CD4-positive, alpha-beta T cell treated with Interleukin-17A for 4 hours (primary cell): ENCODE data around the gene ZNF622.

Experiments
- DNase-seq: peaks from one replicate; pipeline ENCODE4 v3.0.0-alpha.2; 2020; ENCODE audit warnings: mixed read lengths

The ZNF622 gene, protein sequence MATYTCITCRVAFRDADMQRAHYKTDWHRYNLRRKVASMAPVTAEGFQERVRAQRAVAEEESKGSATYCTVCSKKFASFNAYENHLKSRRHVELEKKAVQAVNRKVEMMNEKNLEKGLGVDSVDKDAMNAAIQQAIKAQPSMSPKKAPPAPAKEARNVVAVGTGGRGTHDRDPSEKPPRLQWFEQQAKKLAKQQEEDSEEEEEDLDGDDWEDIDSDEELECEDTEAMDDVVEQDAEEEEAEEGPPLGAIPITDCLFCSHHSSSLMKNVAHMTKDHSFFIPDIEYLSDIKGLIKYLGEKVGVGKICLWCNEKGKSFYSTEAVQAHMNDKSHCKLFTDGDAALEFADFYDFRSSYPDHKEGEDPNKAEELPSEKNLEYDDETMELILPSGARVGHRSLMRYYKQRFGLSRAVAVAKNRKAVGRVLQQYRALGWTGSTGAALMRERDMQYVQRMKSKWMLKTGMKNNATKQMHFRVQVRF

DNA sequence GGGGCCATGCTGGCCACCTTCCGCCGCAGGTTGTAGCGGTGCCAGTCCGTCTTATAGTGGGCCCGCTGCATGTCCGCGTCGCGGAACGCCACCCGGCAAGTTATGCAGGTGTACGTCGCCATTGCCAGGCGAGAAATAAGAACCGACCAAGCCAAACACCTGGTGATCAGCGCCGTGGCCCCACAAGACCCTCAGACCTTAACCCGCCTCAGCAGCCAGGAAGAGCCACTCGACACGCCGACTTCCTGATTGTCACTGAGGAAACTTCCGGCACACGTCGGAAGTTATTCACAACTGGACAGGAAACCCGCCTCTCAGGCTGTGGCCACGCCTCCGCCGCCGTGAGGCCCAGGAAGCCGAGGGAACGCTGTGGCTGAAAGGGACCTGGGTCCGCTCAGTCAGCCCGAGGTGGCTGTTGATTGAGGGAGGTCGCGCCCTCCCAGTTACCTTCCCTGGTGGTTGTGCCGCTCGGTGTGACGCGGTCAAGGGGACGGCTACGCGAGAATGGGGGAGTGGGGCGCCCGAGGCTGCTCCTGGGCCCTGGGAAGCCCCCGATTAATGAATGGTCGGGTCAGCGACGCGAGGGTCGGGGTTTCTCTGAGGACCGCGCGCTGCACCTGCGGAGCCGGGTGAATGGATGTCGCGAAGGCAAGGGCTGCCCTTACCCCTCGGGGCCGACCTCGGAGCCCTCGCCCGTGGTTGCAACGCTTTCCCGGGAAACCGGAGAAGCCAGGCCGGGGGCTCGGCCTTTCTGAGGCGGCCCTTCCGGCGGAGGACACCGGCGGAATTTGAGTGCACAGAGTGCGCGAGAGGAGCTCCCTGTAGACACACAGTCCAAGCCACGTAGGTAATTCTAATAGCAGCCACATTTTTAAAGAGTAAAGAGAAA is at the start of gene ZNF622:
ZNF622 (minus strand) TSS at position 257 of the 889 bp plus-strand sequence; CDS start at position 122, 135 bp downstream.
- DNase-seq: peak; percentile 92

DNA sequence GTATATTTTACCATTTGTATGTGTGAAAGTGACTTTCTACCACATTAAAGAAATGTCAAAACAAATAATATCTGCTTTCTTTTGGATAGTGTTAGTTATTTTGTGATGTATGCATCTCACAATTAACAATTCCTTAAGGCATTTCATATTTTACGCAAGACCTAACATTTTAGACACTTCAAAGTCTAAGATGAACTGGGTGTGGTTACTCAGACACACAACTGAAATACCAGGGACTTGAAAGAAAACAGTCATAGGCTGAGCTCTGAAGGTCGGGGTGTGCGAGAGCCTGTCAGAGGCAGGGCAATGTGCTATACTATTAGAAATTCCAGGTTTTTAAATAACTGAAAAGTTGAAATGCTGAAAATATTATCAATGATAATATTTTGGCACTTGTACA is 44.5 kb upstream of the ZNF622 start:
- DNase-seq: no peak

DNA sequence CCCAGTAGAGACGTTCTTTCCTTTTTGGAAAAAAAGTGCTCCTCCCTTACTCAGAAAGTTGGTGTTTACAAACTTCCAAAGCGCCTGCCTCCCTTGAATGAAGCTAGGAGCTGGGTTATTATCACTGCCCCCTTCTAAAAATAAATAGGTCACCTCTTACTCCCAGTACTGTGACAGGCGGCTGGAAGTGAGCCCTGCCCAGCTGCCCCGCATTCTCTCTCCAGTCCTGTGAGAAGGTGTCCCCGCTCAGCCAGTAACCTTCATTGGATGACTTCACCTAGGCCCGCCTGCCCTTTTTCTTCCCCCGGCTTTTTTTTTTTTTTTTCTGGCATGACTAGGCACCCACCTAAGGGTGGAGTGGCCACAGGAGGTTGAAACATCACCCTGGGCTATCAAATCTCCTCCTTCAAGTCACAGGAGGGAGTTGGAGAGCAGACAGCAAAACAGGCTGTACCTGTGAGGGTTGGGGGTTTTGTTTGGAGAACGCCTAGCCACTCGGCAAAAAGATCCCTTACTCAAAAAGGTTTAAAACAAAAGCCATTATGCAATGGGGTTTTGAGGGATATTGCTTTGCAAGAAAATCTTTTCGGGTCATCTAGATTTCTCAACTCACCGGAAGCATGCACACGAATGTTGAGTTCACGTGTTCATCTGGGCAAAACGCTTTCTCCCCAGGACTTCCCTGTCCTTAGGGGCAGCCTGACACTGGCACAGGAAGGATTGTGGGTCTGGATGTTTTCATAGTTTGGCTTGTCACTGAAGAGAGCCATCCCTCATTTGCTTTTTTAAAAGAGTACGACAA is 43.3 kb upstream of the ZNF622 start:
- DNase-seq: no peak

DNA sequence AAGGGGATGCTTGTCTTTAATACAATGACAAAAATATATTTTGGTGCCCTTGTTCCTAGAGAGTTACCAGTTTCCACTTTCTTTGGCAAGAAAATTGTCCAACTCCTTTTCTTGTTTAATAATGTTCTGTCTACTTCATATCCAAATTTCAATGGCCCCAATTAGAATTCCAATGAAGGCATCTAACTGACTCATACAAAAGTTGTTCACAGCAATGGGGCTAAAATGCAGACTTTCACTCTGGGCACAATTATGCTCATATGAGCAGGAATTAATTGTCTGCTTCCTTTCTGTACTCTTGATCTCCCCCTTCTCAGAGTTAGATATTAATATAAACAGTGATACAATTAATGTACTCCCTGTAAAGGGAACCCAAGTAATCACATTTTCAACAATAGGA is 42.1 kb upstream of the ZNF622 start:
- DNase-seq: no peak

DNA sequence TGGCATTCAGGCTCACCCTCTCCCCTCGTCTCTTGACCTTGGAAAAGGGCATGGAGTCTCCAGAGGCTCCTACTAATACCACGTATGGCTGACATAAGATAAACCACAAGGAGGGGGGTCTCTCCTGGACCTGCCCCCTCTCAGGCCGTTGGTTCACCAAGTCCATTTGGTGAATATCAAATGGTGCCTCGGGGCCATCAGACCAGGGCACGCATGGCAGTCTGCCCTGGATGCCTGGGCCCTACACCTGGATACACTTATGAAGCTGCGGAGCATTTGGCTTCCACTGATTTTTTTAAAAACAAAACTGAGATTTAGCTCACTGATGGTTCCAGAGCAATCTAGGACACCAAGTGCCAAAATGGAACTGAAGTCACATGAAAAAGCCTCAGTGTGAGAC is 40.3 kb upstream of the ZNF622 start:
- DNase-seq: no peak

DNA sequence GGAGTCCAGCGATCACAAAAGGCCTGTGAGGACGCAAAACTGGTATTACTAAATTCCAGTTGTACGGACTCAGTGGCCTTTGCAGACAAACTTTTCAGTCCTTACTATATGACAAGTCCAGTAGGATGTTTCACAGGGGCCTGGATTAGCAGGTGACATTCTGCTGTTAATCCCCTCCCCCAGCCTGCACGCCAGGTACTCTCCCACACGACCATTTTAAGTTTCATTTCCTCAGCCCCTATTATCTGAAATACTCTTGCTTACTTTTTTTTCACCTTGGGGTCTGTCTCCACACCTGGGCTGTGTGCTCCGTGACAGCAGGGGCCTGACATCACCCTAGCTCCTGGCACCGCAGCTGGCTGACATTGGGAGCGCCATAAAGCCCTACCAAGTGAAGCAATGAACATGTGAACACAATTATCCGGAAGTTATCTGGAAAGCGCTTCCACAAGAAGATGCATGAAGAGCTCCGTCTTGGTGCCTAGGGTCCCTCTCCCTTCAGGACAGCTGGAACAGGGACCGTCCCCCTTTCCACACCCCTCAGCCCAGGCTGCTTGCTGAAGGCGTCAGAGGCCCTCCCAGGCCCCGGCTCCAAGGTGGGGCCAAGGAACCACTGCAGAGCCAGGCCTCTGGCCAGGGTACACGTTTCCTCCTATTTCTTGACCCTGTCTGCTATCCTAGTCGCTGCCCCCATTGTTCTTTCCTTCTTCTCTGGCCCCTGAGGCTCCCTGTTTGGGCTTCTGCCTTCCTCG is 39.7 kb upstream of the ZNF622 start:
- DNase-seq: no peak

DNA sequence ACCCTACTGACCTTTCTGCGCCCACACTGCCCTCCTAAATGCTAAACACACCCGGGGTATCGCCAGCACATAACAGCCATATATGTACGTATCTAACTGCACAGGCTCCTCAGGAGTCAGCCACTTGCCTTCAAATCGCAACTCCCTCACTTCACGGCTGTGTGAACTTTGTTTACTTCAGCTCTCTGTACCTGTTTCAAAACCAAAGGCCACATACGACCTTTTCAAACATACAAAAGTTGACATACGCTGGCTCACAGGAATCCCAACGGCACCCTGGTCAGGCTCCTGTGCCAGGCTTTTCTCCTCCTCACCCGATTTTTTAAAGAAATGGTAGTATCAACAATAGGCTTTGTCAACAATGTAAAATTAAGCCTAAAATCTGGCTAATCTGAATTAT is 39.0 kb upstream of the ZNF622 start:
- DNase-seq: no peak

DNA sequence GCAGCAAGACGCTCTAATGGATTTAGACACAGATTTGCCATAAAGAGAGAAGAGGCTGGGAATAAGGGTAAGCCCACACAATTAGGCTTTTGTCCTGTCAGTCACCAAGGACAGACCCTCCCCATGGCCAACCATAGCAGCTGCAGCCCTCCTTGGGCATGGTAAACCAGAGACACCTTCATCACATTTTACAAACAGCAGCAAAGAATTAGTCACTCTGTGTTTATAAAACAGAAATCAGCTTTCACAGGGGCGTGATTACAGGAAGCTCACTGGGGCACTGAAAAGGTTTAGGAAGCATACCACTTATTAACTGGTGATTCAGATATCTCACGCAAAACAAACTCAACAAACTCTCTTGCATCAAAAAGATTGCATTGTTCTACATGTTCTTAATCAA is 37.3 kb upstream of the ZNF622 start:
- no peak for DNase-seq

DNA sequence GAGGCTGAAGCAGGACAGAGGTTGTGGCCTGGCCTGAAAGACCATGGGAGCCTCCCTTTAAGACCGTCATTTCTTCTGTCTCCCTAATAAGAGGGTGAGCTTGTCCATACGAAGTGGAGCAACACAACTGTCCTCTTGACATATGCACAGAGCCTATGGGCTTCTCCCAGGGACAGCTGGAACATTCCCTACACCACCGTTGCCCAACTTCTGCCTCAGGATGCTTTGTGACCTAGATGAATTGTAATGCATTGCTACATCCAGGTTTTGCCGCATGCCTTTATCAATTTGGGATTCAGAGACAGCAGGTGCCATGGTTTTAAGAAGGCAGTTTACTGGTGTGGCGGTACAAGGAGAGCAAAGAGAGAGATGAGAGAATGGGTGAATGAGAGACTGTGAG is 34.4 kb upstream of the ZNF622 start:
- DNase-seq: no peak

DNA sequence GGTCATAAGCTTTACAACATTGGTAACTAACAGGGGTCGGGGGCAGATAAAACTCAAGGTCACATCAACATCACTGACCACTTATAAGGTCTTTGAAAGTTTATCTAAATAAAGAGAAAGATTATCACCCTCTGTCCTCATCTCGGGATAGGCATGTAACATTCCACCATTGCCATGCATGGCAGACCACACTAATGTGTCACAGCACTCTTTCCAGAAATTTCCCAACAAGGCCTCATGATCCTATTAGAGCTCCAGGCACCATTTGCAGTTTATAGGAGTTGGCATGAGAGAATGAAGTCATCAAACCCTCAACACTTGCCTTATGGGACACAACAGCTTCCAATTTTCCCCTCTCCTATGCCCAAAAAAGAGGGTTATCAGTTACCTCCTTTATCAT is 31.9 kb upstream of the ZNF622 start:
- no peak for DNase-seq

DNA sequence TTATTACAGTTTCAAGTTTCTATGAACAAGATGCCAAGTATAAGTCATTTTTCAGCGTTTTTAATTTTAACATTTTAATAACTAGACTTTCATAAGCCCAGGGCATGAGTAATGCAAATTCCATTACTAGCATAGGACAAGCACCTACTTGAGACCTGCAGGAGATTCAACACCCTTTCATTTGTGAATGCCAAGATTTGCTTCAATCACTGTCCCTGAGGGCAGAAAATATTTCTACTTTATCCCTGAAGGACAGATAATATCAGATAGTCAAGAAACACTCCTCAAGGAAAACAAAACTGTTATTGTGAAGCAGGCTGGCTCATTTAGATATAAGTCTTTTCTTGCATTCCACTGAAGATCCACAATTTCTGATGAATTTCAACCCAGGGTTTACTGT is 27.7 kb upstream of the ZNF622 start:
- no peak for DNase-seq

DNA sequence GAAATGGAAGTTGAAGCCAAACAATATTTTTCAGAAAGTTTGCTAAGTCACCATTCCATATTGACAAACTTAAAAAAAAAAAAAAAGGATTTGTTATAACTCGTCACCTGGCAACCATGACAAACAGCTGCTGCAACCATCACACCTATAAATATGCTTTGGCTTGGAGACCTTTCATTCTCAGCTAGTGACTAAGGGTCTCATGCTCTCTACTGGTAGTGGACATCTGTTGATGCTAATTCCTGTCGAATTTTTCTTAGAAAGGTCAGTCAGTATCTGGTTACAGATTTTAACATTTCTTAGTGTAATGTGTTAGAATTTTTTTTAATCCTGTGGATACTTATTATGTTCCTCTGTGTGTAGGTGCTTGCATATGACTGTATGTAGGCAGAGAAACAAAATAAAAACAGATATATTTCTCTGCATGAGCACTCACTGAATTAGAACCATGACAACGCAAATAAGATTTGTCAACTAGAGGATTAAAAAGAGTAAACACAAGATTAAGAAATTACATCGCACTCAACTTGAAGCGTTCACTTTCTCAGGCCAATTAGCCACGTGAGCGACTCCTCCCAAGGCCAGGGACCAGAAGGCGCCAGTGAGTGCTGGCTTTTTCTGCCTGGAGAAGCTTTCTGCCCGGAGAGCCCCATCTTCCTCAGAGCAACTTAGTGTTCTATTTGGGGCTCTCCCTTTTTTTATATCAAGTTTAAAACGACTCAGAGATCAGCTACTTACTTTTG is 27.0 kb upstream of the ZNF622 start:
- DNase-seq: no peak

DNA sequence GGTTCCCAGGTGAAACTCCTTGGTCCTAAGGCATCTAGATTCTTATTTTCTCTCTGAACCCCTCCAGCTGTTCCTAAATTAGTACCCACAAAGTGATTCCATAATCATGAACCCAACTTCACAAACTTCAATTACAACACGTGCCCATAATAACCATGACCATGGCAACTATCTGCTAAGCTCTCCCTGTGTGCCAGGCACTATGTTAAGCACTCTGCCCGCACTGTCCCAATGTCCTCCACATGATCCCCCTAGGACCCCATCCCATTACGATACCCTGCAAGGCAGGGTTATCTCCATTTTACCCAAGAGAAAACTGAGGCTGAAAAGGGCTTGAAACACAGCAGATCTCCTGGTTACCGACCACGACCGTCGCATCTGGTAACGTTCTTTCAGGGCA is 25.3 kb upstream of the ZNF622 start:
- DNase-seq: no peak

DNA sequence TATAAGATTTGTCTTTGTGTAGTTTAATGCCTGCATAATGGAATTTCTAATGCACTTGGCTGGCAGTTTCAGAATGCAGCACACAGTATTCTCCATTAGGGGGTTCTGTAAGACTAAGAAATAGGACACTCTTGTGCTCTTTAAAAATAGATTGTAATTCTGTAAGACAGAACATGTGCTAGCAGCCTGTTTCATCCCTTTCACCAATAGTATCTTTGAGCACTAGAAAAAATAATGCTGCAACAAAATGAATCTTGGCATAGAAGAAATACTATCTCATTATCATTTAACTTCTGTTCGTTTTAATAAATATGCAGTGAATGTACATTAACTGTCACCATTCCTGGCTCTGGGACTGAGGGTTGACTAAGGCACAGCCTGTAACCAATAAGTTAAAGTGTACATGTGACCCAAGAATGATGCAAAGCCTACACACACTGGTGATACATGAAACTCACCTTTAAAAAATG is 23.8 kb upstream of the ZNF622 start:
- DNase-seq: peak; percentile 15

DNA sequence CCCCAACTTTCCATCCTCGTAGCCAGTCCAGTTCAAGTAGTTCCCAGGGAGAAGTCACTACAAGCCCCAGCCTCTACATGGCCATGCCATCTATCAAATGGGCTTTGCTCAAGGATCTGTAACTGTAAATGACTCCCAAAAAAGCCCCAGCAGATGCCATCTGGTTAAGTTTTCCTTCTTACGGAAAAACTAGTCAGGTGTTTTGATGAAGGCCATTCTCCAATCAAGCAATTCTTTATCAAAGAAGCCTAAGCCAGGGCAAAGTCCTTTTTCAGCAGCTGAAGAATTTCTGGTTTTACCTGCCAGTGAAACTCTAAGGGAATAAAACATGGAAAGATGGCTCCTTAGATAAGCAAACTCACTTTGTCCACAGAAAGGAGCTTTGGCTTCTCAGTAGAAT is 21.9 kb upstream of the ZNF622 start:
- no peak for DNase-seq

DNA sequence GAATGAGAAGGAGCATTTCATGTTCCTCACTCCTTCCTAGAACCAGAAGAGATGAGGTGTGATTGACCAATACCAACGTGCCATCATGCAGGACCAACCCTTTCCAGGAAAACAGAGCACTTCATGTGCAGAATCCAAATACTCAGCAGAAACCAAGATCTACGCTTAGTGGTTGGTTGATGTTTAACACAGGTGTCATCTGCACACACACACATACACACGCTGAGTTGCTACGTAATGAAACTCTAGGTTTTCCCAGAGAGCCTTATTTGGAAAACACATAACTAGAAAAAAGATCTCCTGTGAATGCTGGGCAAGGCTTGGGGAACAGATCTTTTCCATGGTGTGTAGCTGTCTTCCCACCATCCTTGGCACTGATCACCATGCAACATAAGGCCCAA is 21.1 kb upstream of the ZNF622 start:
- DNase-seq: no peak

DNA sequence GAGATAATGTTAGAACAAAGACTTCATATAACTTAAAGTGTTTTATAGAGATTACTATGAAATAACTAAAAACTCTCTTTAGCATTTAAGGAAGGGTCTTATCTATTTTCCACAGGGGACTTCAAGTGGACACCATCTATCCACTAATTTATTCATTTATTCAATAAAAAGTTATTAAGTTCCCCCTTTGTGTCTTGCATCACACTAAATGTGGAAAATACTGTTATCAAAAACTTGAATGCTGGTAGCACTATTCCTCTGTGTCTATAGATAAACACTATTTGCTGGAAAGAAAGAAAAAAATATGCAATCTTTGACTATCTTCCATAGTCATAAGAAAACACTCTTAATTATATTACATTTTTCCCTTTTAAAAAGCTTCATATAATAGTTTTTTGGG is 20.1 kb upstream of the ZNF622 start:
- DNase-seq: no peak

DNA sequence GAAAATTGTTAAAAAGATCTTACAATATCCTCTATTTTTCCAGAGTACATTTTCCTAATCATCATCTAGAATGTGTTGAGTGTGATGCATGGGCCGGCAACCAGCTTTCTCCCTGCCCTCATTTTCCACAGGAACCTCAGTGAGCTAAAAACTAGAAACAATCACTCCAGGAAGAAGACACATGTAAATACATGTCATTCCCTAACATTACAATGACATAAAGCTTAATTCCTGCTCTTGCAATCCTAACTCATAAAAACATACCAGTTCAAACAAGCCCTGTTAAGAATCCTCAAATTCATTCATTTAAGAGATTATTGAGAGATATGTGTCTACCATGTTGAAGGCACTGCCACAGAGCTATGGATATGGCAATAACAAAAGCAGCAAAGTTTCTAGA is 18.5 kb upstream of the ZNF622 start:
- DNase-seq: no peak

DNA sequence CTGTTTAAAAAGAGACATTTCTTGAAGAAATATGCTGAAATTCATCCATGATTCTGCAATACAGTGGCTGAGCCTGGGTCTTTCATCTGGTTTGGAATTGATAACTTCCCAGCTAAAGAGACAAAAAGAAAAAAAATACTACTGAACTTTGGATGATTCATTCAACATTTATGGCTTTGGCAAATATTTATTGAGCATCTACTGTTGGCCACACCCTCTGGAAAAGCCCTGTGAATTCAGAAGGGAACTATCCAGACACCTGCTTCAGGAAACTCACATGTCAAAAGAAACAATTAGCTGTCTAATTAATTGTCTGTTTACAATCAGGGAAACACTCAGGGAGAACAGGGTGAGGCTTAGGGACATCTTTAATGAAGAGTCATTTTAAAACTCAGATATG is 17.8 kb upstream of the ZNF622 start:
- DNase-seq: no peak

DNA sequence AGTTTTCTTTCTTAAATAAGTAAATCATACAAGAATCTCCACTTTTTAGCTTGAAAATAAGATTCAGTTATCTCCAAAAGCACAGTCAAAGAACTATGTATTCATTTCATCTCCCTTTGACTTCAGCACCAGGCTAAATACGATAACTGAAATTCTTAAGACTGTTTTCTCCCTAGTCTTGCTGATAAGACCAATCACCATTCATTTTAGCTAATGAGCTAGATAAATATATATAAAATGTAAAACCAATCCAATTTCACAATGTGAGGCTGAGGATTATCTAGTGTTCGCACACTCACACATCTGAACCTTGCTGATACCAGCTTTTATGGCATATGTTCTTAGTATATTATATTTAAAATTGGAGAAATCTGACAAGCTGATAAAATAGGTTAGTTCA is 17.3 kb upstream of the ZNF622 start:
- DNase-seq: no peak

DNA sequence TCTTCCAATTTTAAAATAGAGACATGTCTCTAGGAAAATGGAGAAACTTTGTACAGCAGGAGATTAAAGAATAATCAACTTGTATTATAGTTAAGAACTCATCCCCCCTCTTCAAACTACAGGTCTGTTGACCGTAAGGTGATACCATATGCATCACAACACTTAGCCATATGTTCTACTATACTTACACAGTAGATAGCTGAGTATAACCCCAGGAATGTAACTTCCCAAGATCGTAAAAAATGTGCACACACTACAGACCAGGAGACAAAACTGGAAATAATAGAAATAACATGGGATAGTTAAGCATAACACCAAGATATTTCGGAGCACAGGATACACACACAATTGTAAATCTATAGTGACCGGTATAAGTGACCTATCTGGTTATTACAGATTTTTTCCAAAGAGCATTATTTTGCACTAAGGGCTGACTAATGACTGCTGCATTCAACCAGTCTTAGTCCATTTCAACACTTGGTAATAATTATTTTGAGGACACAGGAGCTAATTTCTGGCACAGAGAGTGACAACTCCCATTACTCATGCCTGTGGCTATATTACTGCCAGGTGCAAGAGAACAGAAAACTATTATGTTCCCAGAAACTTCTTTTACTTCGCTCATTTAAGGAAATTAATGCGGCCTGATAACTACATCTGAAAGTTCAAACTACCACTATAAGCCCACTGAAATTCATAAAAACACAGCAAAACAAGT is 15.4 kb upstream of the ZNF622 start:
- no peak for DNase-seq
